ENCODE measurements around the gene SEL1L3. TPM values are rescaled to one million over a fixed set of nuclear protein-coding genes. Genes with fewer than 3 reads are reported as not detected.

Gene SEL1L3
- total RNA-seq, 1 experiment from 2014 or later: 65.1 TPM

DNA sequence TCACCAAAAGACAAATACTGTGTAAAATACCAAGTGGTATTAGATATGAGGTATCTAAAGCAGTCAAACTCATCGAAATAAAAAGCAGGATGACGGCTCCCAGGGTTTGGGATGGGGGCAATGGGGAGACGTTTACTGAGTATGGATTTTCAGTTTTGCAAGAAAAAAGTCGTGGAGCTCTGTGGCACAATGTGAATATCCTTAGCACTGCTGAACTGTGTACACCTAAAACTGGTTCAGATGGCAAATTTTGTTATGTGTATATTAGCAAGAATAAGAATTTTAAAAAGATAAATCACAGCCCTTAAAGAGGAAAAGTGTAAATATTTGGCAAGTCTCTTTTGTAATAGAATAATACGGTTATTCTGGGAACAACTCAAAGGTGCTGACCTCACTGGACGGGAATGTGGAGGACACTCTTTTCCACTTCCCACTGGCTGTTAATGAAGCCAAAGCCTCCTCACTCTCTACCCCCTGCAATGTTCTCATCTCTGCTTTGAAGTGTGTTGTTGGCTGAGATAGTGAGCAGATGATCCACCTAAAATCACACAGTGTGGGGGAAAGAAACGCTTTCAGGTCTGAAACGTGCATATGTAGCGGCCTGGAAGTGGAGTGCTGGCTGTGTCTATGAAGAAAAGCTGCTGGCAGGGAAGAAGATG, 49.2 kb downstream of the SEL1L3 start:
- peak; percentile 73 to 84 for DNase-seq (ENCODE audit: low read depth in 1 of 2, low spot score in 2 of 2)
- Histone ChIP-seq H3K4me3 (no peak overlapping the region), H3K36me3 (peaks cover 5% of the 10 kb centered on the region; the same call in 1 of the 2 replicates), H3K27me3 (replicated peaks) (no peaks in the 10 kb centered on the region), H3K27ac (peak overlapping the region; percentile 96), H3K4me1 (replicated peaks) (peaks cover 81% of the 10 kb centered on the region), H3K9me3 (replicated peaks) (no peaks in the 10 kb centered on the region)

GRCh38 chr4:25811841-25812240, 50.9 kb downstream of the SEL1L3 start:
- DNase-seq (ENCODE audit: low read depth in 1 of 2, low spot score in 2 of 2): no peak
- no peaks in the 10 kb centered on the region for H3K36me3 ChIP-seq
- H3K27me3 ChIP-seq (replicated peaks): no peaks in the 10 kb centered on the region
- H3K4me3 ChIP-seq: no peak overlapping the region
- H3K27ac ChIP-seq: peak overlapping the region; percentile 96
- no peaks in the 10 kb centered on the region for H3K9me3 ChIP-seq (replicated peaks)
- H3K4me1 ChIP-seq (replicated peaks): peaks cover 64% of the 10 kb centered on the region

- no peaks in the 10 kb centered on the region for H3K27me3 ChIP-seq (replicated peaks)
- peak; percentile 49 to 57 for DNase-seq (ENCODE audit: low read depth in 1 of 2, low spot score in 2 of 2)
- peaks cover 59% of the 10 kb centered on the region for H3K4me1 ChIP-seq (replicated peaks)
- peak overlapping the region; percentile 96 for H3K27ac ChIP-seq
- no peaks in the 10 kb centered on the region for H3K36me3 ChIP-seq
- no peaks in the 10 kb centered on the region for H3K9me3 ChIP-seq (replicated peaks)
- H3K4me3 ChIP-seq: no peak overlapping the region
These were observed 51.5 kb downstream of the SEL1L3 start for GRCh38 chr4:25811374-25811690.

DNA sequence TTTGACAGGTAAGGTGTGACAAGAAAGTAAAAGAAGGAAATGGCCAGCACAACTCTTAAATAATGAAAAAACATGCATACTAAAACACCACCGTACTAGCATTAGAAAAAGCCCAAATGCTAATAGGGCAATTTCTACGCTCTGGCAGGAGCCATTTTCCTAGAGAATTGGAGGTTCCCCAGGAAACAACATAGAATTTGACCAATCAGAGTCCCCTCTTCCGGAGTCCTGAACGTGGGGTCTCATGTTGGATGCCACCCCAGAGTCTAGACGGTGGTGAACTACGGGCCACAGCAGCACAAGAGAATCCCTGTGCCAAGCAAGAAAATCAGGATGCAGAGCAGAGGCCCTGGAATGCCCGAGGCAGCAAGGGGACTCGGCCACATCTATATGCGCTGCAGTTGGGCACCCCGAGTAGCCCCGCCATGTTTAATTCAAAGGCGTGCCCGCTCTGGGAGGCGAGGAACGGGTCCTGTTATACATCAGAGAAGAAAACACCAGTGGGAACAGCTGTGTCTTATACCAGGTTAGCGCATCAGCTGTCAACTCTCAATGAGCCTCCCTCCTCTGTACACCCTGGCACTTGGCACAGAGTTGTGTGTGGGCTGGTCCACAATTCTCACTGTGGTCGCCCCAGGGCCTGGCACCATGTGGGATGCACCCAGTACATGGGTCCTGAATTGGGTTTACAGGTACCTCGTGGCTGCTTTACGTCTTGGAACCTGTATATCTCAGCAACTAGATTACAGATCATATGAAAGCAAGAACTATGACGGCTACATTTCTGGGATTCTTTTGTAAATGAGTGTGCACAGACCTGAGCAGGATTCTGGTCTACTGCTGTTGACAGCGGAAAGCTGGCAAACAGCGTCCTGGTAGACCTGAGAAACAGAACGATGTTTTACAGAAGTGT, 52.1 kb downstream of the SEL1L3 start:
- no peaks in the 10 kb centered on the region for H3K9me3 ChIP-seq (replicated peaks)
- no peak for DNase-seq (ENCODE audit: low read depth in 1 of 2, low spot score in 2 of 2)
- H3K4me1 ChIP-seq (replicated peaks): peaks cover 56% of the 10 kb centered on the region
- no peaks in the 10 kb centered on the region for H3K27me3 ChIP-seq (replicated peaks)
- no peak overlapping the region for H3K4me3 ChIP-seq
- no peaks in the 10 kb centered on the region for H3K36me3 ChIP-seq
- H3K27ac ChIP-seq: peak overlapping the region; percentile 96

DNA sequence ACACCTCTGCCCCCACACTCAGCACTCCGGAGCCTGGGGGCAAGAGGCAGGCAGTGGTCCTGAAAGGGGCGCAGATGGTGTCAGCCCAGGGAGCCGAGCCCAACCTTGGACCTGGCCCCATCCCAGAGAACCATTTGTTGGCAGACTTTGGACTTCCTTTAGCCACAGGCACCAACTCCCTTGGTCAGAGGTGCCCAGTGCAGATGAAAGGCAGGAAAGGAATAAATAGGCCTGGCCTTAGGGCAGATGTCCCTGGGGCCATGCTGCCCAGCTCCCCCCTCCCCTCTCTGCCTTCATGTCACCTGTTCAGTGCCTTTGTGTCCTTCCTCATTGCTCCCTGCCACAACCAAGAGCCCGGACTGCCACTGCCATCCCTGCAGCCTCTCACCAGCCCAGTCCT, 52.8 kb downstream of the SEL1L3 start:
- H3K27me3 ChIP-seq (replicated peaks): no peaks in the 10 kb centered on the region
- H3K4me3 ChIP-seq: no peak overlapping the region
- no peak overlapping the region for H3K27ac ChIP-seq
- no peaks in the 10 kb centered on the region for H3K9me3 ChIP-seq (replicated peaks)
- peaks cover 49% of the 10 kb centered on the region for H3K4me1 ChIP-seq (replicated peaks)
- no peak for DNase-seq (ENCODE audit: low read depth in 1 of 2, low spot score in 2 of 2)
- no peaks in the 10 kb centered on the region for H3K36me3 ChIP-seq

DNA sequence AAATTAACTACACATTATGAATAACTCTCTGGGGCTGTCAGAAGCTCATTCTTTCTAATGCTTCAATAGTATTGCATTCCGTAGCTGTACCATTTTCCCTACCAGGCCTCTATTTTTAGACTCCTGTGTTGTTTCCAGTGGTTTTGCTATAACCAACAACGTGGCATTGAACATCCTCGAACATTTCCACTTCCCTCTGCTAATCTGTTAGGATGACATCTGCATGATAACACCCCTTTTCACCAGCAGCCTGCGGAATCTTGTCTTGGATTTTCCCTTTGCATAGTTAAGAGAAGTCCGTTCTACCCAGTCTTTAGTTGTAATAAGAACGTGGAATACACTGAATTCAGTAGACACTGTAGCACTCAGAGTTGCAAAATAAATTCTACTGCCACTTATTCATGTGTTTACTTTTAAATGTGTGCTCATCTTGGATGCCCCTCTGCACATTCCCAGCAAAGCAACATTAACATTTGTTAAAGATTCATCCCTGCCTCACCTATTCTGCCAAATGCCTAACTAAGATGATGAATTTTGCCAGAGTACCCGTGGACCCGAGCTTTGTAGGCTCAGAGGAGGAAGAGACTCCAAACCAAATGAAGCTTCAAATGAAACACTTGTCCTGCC, 55.6 kb downstream of the SEL1L3 start:
- no peak overlapping the region for H3K4me3 ChIP-seq
- no peaks in the 10 kb centered on the region for H3K27me3 ChIP-seq (replicated peaks)
- peaks cover 2% of the 10 kb centered on the region; the same call in 1 of the 2 replicates for H3K36me3 ChIP-seq
- no peaks in the 10 kb centered on the region for H3K9me3 ChIP-seq (replicated peaks)
- H3K27ac ChIP-seq: no peak overlapping the region
- H3K4me1 ChIP-seq (replicated peaks): peaks cover 22% of the 10 kb centered on the region
- DNase-seq (ENCODE audit: low read depth in 1 of 2, low spot score in 2 of 2): no peak

GRCh38 chr4:25805255-25805860, 57.4 kb downstream of the SEL1L3 start:
- Histone ChIP-seq H3K4me3 (no peak overlapping the region), H3K9me3 (replicated peaks) (no peaks in the 10 kb centered on the region), H3K4me1 (replicated peaks) (peaks cover 5% of the 10 kb centered on the region), H3K27ac (no peak overlapping the region), H3K27me3 (replicated peaks) (no peaks in the 10 kb centered on the region), H3K36me3 (peaks cover 2% of the 10 kb centered on the region; the same call in 1 of the 2 replicates)
- DNase-seq (ENCODE audit: low read depth in 1 of 2, low spot score in 2 of 2): no peak

DNA sequence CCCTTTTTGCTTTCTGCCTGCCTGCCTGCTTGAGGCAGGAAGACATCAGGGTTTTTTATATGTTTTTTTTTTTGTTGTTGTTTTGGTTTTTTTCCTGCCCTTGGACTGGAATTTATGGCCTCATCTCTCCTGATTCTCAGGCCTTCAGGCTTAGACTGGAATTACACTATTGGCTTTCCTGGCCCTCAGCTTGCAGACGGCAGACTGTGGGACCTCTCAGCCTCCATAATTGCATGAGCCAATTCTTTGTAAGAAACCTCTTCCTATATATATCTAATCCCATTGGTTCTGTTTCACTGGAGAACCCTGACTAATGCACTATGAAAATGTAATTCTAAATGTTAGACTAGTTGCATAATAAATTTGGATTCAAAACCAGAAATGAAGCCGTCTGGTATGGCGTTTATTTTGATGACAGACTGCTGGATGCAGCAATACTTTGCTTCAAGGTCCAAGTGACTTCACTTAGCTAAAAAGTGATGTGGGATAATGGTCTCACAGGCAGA, 59.0 kb downstream of the SEL1L3 start:
- Histone ChIP-seq H3K4me1 (replicated peaks) (no peaks in the 10 kb centered on the region), H3K9me3 (replicated peaks) (no peaks in the 10 kb centered on the region), H3K27me3 (replicated peaks) (no peaks in the 10 kb centered on the region), H3K4me3 (no peak overlapping the region), H3K36me3 (peaks cover 2% of the 10 kb centered on the region; the same call in 1 of the 2 replicates), H3K27ac (no peak overlapping the region)
- no peak for DNase-seq (ENCODE audit: low read depth in 1 of 2, low spot score in 2 of 2)

DNA sequence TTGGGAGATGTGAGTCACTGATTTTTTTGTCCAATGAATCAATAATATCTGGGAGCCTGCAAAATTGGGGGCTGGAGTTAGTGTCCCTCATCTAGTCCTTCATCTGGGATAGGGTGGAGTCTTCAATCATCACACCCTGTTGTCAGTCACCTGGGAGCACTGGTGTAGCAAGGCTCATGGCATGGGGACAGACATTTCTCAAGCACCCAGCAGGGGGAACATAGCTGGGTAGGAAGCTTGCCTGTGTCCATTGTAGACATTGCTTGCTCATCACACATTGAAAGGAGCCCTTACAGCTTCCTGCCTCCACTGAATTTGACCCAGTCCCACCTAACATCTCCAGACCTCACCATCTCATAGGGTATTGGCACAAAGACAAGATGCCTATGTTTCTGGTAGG, 61.2 kb downstream of the SEL1L3 start:
- DNase-seq (ENCODE audit: low read depth in 1 of 2, low spot score in 2 of 2): no peak
- Histone ChIP-seq H3K4me1 (replicated peaks) (peaks cover 10% of the 10 kb centered on the region), H3K4me3 (no peak overlapping the region), H3K9me3 (replicated peaks) (no peaks in the 10 kb centered on the region), H3K27ac (no peak overlapping the region), H3K36me3 (peaks cover 10% of the 10 kb centered on the region), H3K27me3 (replicated peaks) (no peaks in the 10 kb centered on the region)

- Histone ChIP-seq H3K27me3 (replicated peaks) (no peaks in the 10 kb centered on the region), H3K9me3 (replicated peaks) (no peaks in the 10 kb centered on the region), H3K4me1 (replicated peaks) (peaks cover 18% of the 10 kb centered on the region), H3K4me3 (no peak overlapping the region), H3K36me3 (peaks cover 10% of the 10 kb centered on the region), H3K27ac (no peak overlapping the region)
- DNase-seq (ENCODE audit: low read depth in 1 of 2, low spot score in 2 of 2): no peak
These were observed 62.5 kb downstream of the SEL1L3 start for GRCh38 chr4:25800245-25800644.

GRCh38 chr4:25799522-25799921, 63.3 kb downstream of the SEL1L3 start:
- no peak overlapping the region for H3K4me3 ChIP-seq
- DNase-seq (ENCODE audit: low read depth in 1 of 2, low spot score in 2 of 2): no peak
- no peak overlapping the region for H3K27ac ChIP-seq
- no peaks in the 10 kb centered on the region for H3K27me3 ChIP-seq (replicated peaks)
- peaks cover 24% of the 10 kb centered on the region for H3K4me1 ChIP-seq (replicated peaks)
- no peaks in the 10 kb centered on the region for H3K9me3 ChIP-seq (replicated peaks)
- peaks cover 10% of the 10 kb centered on the region for H3K36me3 ChIP-seq

GRCh38 chr4:25797136-25797535, 65.7 kb downstream of the SEL1L3 start:
- no peak overlapping the region for H3K4me3 ChIP-seq
- no peaks in the 10 kb centered on the region for H3K9me3 ChIP-seq (replicated peaks)
- peak overlapping the region; percentile 97 for H3K27ac ChIP-seq
- H3K27me3 ChIP-seq (replicated peaks): no peaks in the 10 kb centered on the region
- peaks cover 13% of the 10 kb centered on the region for H3K36me3 ChIP-seq
- H3K4me1 ChIP-seq (replicated peaks): peaks cover 42% of the 10 kb centered on the region
- no peak for DNase-seq (ENCODE audit: low read depth in 1 of 2, low spot score in 2 of 2)

DNA sequence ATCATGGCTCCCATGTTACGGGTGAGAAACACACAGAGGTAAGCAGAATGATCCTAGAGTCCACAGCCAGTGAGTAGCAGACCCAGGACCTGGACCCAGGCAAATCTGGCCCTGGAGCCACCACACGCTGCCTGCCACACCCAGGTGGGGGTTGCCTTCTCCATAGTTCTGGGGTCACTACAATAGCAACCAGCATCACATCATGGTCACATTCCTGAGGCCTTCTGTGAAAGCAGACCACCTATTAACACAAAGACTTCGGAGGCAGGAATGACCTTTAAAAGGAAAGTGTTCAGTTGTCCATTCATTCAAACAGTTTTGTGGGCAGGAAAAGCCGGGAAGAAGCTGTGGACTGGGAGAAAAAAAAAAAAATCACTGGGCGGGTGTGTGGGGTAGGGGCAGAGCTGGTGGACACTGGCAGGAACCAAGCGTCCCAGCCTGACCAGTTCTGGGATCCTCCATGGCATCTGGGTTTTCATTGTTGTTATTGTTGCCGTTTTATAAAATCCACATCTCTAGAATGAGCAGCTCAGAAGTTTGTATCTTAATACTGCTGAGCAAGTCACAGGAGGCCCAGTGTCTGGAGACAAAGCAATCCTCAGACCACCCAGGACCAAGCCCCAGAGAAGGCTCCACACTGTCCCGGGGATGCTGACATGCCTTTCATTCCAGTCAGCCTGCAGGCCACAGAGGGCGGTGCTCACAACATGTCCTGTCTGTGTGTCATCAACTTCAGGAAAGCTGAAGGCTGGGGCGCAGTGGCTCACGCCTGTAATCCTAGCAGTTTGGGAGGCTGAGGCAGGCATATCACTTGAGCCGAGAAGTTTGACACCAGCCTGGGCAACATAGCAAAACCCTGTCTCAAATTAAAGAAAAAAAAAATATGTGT, 67.0 kb downstream of the SEL1L3 start:
- H3K36me3 ChIP-seq: peaks cover 13% of the 10 kb centered on the region
- H3K4me3 ChIP-seq: no peak overlapping the region

More for the DNA sequence above, 67.0 kb downstream of the SEL1L3 start:
- H3K27ac ChIP-seq: peak overlapping the region; percentile 97
- H3K9me3 ChIP-seq (replicated peaks): no peaks in the 10 kb centered on the region
- peaks cover 42% of the 10 kb centered on the region for H3K4me1 ChIP-seq (replicated peaks)
- H3K27me3 ChIP-seq (replicated peaks): no peaks in the 10 kb centered on the region
- DNase-seq (ENCODE audit: low read depth in 1 of 2, low spot score in 2 of 2): peak; percentile 95 to 96
